SK-N-SH treated with all-trans-retinoic acid at 6 μM for 48 hours (cell line): ENCODE measurements around the gene S100P.

ENCODE experiments used
- ARNTL ChIP-seq: fragments of 450-650 bp; formaldehyde crosslinking; IDR thresholded peaks from 2 replicates; pipeline ENCODE4 v1.5.0; 2020; ENCODE audit warnings: low read depth, mild to moderate bottlenecking, moderate library complexity, borderline replicate concordance
- BACH2 ChIP-seq: fragments of 250-450 bp; sonication (Bioruptor Pico); IDR thresholded peaks from 2 replicates; pipeline ENCODE4 v1.9.0; 2021; ENCODE audit warnings: mild to moderate bottlenecking, borderline replicate concordance
- CSDC2 ChIP-seq: fragments of 250-450 bp; sonication (Bioruptor Pico); IDR thresholded peaks from 2 replicates; pipeline ENCODE4 v1.5.0; 2020; ENCODE audit warnings: mild to moderate bottlenecking, moderate library complexity
- ESRRG ChIP-seq: fragments of 250-450 bp; sonication (Bioruptor Pico); IDR thresholded peaks from 2 replicates; pipeline ENCODE4 v1.6.1; 2021; ENCODE audit warnings: mild to moderate bottlenecking
- PPARA ChIP-seq: fragments of 250-450 bp; sonication (Bioruptor Pico); IDR thresholded peaks from 2 replicates; pipeline ENCODE4 v1.5.0; 2020; ENCODE audit warnings: mild to moderate bottlenecking, borderline replicate concordance
- RARB ChIP-seq: fragments of 250-450 bp; sonication (Bioruptor Pico); IDR thresholded peaks from 2 replicates; pipeline ENCODE4 v1.8.0; 2021; ENCODE audit warnings: mild to moderate bottlenecking, moderate library complexity
- TOX ChIP-seq: fragments of 250-450 bp; sonication (Bioruptor Pico); IDR thresholded peaks from 2 replicates; pipeline ENCODE4 v1.8.0; 2021; ENCODE audit warnings: mild to moderate bottlenecking, moderate library complexity, borderline replicate concordance
- ZC3H10 ChIP-seq: fragments of 250-450 bp; sonication (Bioruptor Pico); IDR thresholded peaks from 2 replicates; pipeline ENCODE4 v1.5.1; 2021; ENCODE audit warnings: mild to moderate bottlenecking, moderate library complexity
- ZFP3 ChIP-seq: fragments of 250-450 bp; sonication (Bioruptor Pico); IDR thresholded peaks from 2 replicates; pipeline ENCODE4 v1.5.0; 2020; ENCODE audit warnings: mild to moderate bottlenecking, moderate library complexity
- ZFP30 ChIP-seq: fragments of 450-650 bp; formaldehyde crosslinking; IDR thresholded peaks from 2 replicates; pipeline ENCODE4 v1.5.0; 2022; ENCODE audit warnings: mild to moderate bottlenecking, moderate library complexity
- ZNF70 ChIP-seq: fragments of 450-650 bp; formaldehyde crosslinking; IDR thresholded peaks from 2 replicates; pipeline ENCODE4 v1.5.0; 2020; ENCODE audit warnings: mild to moderate bottlenecking, moderate library complexity
- TF ChIP-seq, protein P1 (sequence below): fragments of 250-450 bp; sonication (Bioruptor Pico); IDR thresholded peaks from 2 replicates; pipeline ENCODE4 v1.8.0; 2020; ENCODE audit warnings: mild to moderate bottlenecking, moderate library complexity, borderline replicate concordance

DNA sequence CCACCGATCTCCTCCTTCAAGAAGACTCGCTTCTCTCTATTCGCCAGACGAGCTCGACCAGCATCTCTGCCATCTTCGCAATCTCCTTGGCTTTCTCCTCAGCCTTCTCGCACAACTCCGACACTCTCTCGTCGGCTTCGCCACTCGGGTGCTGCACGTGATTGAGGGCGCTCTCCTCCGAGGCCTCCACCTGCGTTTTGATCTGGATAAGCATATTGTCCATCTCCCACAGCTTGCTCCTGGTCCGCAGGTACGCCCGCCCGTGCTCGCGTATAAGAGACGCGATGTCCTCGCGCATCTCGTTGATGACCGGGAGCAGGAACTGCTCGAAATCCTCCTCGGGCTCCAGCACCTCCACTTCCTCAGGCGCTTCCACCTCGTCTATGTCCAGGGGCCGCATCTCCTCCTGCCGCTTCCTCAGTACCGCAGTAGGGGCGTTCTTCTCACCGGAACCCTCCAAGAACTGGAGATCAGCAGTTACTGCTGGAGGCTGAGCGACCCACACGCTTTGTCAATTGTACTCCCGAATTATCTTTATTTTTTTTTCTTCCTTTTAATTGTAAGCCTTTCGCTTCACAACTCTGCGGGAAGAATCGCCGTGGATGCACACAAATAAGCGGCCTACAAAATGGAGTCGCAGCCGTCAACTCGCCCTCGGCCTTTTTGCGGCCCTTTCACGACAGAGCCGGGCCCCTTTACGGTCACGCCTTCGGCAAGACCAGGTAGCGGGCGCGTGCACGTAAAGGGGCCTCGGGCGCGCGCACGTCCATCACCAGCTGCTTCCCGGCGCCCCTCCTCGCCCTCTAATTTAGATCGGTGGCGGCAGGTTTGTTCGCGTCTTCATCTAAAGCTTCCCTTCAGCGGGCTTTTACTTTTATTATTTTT is 15.8 kb downstream of the S100P start, which contains the start of gene MRFAP1L1:
- TF ChIP-seq ZFP30 (CRISPR knock-in tag) (no peak), ZFP3 (peak; percentile 70), ZC3H10 (CRISPR knock-in tag) (no peak), ZNF70 (CRISPR knock-in tag) (no peak), ARNTL (CRISPR knock-in tag) (no peak), BACH2 (CRISPR knock-in tag) (no peak), ESRRG (CRISPR knock-in tag) (no peak), TOX (CRISPR knock-in tag) (no peak), CSDC2 (CRISPR knock-in tag) (no peak), PPARA (no peak), RARB (CRISPR knock-in tag) (no peak)
- TF ChIP-seq, protein P1, sequence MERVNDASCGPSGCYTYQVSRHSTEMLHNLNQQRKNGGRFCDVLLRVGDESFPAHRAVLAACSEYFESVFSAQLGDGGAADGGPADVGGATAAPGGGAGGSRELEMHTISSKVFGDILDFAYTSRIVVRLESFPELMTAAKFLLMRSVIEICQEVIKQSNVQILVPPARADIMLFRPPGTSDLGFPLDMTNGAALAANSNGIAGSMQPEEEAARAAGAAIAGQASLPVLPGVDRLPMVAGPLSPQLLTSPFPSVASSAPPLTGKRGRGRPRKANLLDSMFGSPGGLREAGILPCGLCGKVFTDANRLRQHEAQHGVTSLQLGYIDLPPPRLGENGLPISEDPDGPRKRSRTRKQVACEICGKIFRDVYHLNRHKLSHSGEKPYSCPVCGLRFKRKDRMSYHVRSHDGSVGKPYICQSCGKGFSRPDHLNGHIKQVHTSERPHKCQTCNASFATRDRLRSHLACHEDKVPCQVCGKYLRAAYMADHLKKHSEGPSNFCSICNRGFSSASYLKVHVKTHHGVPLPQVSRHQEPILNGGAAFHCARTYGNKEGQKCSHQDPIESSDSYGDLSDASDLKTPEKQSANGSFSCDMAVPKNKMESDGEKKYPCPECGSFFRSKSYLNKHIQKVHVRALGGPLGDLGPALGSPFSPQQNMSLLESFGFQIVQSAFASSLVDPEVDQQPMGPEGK (CRISPR knock-in tag): no peak
